ENCODE measurements around the gene NPAS2. TPM values are rescaled to one million over a fixed set of nuclear protein-coding genes. Genes with fewer than 3 reads are reported as not detected.

The NPAS2 gene
- total and polyA plus RNA-seq, 7 donors: 8.5 to 56.2 (median 17.3) TPM

DNA sequence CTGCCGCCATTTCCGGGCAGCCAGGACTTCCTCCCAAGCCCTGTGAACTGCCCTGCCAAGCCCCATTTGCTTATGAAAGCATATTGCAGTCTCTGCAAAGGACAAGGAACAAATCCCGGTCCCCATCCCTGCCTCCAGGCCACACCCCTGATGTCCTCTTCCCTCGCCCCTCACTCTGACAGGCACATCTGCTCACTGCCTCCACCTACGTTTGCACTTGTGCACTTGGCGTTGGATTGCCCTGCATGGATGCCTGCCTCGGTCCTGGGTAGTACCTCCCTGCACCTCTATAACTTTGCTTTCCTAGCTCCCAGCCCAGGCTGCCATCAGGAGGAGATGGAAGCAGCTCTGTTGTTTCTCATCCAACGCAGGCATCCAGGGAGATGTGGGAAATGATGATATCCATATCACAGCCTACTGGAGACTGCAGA, 162.5 kb downstream of the NPAS2 start:
- intact Hi-C loops (cut with DNase I): loop anchor here in 1 of 2 donors (5.0 to 10.0 kb wide), 2 partner anchors 168 to 255 kb away; no protein-coding TSS in a partner anchor
- H3K27me3 ChIP-seq (ENCODE audit: insufficient read depth in 3 of 3, low read length in 2 of 3): no peaks in the 10 kb centered on the region
- no peak overlapping the region for H3K27ac ChIP-seq
- 69 to 77% (median 73%) methylated on average over 8 of the region's 8 CpGs for WGBS, 3 donors
- no peak for DNase-seq
- H3K4me1 ChIP-seq: no peaks in the 10 kb centered on the region
- no peaks in the 10 kb centered on the region for H3K9me3 ChIP-seq
- TF ChIP-seq, protein P1, sequence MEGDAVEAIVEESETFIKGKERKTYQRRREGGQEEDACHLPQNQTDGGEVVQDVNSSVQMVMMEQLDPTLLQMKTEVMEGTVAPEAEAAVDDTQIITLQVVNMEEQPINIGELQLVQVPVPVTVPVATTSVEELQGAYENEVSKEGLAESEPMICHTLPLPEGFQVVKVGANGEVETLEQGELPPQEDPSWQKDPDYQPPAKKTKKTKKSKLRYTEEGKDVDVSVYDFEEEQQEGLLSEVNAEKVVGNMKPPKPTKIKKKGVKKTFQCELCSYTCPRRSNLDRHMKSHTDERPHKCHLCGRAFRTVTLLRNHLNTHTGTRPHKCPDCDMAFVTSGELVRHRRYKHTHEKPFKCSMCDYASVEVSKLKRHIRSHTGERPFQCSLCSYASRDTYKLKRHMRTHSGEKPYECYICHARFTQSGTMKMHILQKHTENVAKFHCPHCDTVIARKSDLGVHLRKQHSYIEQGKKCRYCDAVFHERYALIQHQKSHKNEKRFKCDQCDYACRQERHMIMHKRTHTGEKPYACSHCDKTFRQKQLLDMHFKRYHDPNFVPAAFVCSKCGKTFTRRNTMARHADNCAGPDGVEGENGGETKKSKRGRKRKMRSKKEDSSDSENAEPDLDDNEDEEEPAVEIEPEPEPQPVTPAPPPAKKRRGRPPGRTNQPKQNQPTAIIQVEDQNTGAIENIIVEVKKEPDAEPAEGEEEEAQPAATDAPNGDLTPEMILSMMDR (IDR thresholded peaks at IDR 0.05): no peak
- H3K36me3 ChIP-seq (ENCODE audit: insufficient read depth in 1 of 2, low read depth in 1 of 2): peaks cover 0 to 39% of the 10 kb centered on the region in 2 donors
- H3K4me3 ChIP-seq: no peak overlapping the region
- no peak for ATAC-seq

DNA sequence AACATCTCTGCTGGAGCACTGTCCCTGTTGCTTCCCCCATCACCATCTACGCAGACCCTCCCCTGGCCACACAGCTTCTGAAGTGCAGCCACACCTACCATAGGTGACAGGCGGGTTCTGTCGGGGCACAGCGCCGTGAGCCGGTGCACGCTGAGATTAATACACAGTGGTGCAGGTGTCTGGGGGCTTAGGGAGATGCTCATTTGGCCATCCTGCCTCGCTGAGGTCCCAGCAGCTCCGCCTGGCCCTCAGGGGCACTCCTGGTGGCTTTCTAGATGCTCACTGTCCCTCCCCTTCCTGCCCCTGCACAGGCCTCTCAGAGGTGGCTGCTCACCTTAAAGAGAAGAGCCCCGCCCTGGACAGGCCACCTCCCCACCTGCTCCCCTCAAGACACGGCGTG, 163.3 kb downstream of the NPAS2 start:
- Histone ChIP-seq H3K4me3 (no peak overlapping the region), H3K36me3 (ENCODE audit: insufficient read depth in 1 of 2, low read depth in 1 of 2) (peaks cover 0 to 40% of the 10 kb centered on the region in 2 donors), H3K9me3 (no peaks in the 10 kb centered on the region), H3K27me3 (ENCODE audit: insufficient read depth in 3 of 3, low read length in 2 of 3) (no peaks in the 10 kb centered on the region), H3K4me1 (no peaks in the 10 kb centered on the region), H3K27ac (no peak overlapping the region)
- intact Hi-C loops (cut with DNase I): loop anchor here in 1 of 2 donors (5.0 to 10.0 kb wide), 2 partner anchors 168 to 256 kb away; no protein-coding TSS in a partner anchor
- ATAC-seq: no peak
- no peak for DNase-seq
- 92 to 95% (median 93%) methylated on average over 12 of the region's 12 CpGs for WGBS, 3 donors
- TF ChIP-seq, protein P1 (IDR thresholded peaks at IDR 0.05): no peak

DNA sequence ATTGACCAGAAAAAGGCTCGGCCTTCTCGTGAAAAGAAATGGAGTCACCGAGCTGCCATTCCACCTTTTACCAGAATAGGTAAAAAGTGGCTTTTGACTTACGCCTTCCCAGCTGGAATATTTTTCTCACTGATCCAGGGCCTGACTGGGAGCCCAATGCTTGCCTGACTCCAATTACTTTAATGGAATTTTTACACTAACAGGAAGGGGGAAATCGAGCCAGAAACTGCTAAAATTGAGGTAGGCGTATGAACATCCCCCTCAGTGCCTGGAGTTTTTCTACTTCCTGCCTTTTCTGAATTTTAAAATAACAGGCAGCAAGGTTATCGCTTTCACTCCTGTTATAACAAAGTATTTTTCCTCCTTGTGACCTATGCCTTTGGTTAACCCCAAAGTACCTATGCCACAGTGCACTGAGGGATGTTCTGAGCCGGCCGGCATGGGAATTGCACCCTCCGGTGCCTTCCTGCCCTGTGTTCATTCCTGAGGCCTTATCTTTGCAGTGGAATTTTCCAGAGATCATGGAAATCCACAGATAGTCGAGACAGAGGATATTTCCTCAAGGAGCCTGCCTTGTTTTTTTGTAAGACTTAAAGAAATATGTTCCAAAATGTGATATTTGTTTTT, 163.9 kb downstream of the NPAS2 start:
- 77 to 82% (median 80%) methylated on average over 11 of the region's 11 CpGs for whole genome bisulfite sequencing, 3 donors
- H3K4me1 ChIP-seq: no peaks in the 10 kb centered on the region
- DNase-seq (no peak), ATAC-seq (no peak)
- H3K4me3 ChIP-seq: no peak overlapping the region
- H3K9me3 ChIP-seq: no peaks in the 10 kb centered on the region
- peaks cover 0 to 36% of the 10 kb centered on the region in 2 donors for H3K36me3 ChIP-seq (ENCODE audit: insufficient read depth in 1 of 2, low read depth in 1 of 2)
- H3K27ac ChIP-seq: no peak overlapping the region
- TF ChIP-seq, protein P1 (IDR thresholded peaks at IDR 0.05): no peak
- no peaks in the 10 kb centered on the region for H3K27me3 ChIP-seq (ENCODE audit: insufficient read depth in 3 of 3, low read length in 2 of 3)
- intact Hi-C loops (cut with DNase I): loop anchor here in 1 of 2 donors (2.0 to 10.0 kb wide), 3 partner anchors 169 to 377 kb away; no protein-coding TSS in a partner anchor

GRCh38 chr2:100984892-100985307, 165.0 kb downstream of the NPAS2 start:
- DNase-seq (peak; percentile 78 to 88), ATAC-seq (peak; percentile 77 to 88 (median 82))
- intact Hi-C loops (cut with DNase I): loop anchor here (1.0 to 10.0 kb wide), 5 partner anchors 170 to 378 kb away; no protein-coding TSS in a partner anchor
- Histone ChIP-seq H3K4me3 (no peak overlapping the region), H3K27ac (no peak overlapping the region), H3K9me3 (no peaks in the 10 kb centered on the region), H3K36me3 (ENCODE audit: insufficient read depth in 1 of 2, low read depth in 1 of 2) (peaks cover 0 to 32% of the 10 kb centered on the region in 2 donors), H3K4me1 (no peaks in the 10 kb centered on the region), H3K27me3 (ENCODE audit: insufficient read depth in 3 of 3, low read length in 2 of 3) (no peaks in the 10 kb centered on the region)
- 31 to 36% (median 31%) methylated on average over 7 of the region's 7 CpGs for WGBS, 3 donors
- TF ChIP-seq, protein P1 (IDR thresholded peaks at IDR 0.05): peak; percentile 92
